T-helper 9 cell (primary cell): ENCODE results near the gene WSCD2.

Experiments used
- DNase-seq: peaks from one replicate; pipeline ENCODE4 v3.0.0-alpha.2; 2020

Gene WSCD2

GRCh38 chr12:108271951-108272872 is 143.1 kb downstream of the WSCD2 start:
- no peak for DNase-seq

GRCh38 chr12:108273217-108273616 is 144.1 kb downstream of the WSCD2 start:
- DNase-seq, result no peak

- DNase-seq, result no peak
These were observed 148.5 kb downstream of the WSCD2 start for GRCh38 chr12:108277613-108278012.

GRCh38 chr12:108282160-108282559 is 153.1 kb downstream of the WSCD2 start:
- no peak for DNase-seq

- no peak for DNase-seq
These were observed 153.6 kb downstream of the WSCD2 start for GRCh38 chr12:108282676-108283075.

GRCh38 chr12:108284163-108284562 is 155.1 kb downstream of the WSCD2 start:
- no peak for DNase-seq

GRCh38 chr12:108285016-108285415 is 155.9 kb downstream of the WSCD2 start:
- DNase-seq, result no peak

GRCh38 chr12:108287227-108287626 is 158.1 kb downstream of the WSCD2 start:
- no peak for DNase-seq

- no peak for DNase-seq
These were observed 160.5 kb downstream of the WSCD2 start for GRCh38 chr12:108289350-108290161.

GRCh38 chr12:108295641-108296040 is 166.6 kb downstream of the WSCD2 start:
- no peak for DNase-seq

- DNase-seq, result no peak
These were observed 167.9 kb downstream of the WSCD2 start for GRCh38 chr12:108296945-108297344.

GRCh38 chr12:108297424-108297823 is 168.3 kb downstream of the WSCD2 start:
- no peak for DNase-seq

- DNase-seq, result no peak
These were observed 169.0 kb downstream of the WSCD2 start for GRCh38 chr12:108297895-108298760.

- no peak for DNase-seq
These were observed 169.7 kb downstream of the WSCD2 start for GRCh38 chr12:108298761-108299275.

GRCh38 chr12:108299516-108299915 is 170.4 kb downstream of the WSCD2 start:
- DNase-seq, result no peak
